ENCODE results near the gene DCBLD1. TPM values are rescaled to one million over a fixed set of nuclear protein-coding genes. Genes with fewer than 3 reads are reported as not detected.

DCBLD1 gene
- total and polyA plus RNA-seq, 7 donors = 2.0 to 9.0 (median 4.0) TPM

GRCh38 chr6:117585647-117586046, 103.2 kb downstream of the DCBLD1 start:
- DNase-seq = no peak
- Histone ChIP-seq H3K4me3 (no peak overlapping the region), H3K27ac (no peak overlapping the region), H3K36me3 (ENCODE audit: insufficient read depth in 1 of 2, low read depth in 1 of 2) (peaks cover 3 to 12% of the 10 kb centered on the region in 2 donors), H3K4me1 (no peaks in the 10 kb centered on the region), H3K27me3 (ENCODE audit: insufficient read depth in 3 of 3, low read length in 2 of 3) (no peaks in the 10 kb centered on the region), H3K9me3 (no peaks in the 10 kb centered on the region)
- intact Hi-C loops (cut with DNase I) = no loop called here
- no peak for ATAC-seq
- no peak for TF ChIP-seq CTCF (IDR thresholded peaks at IDR 0.05)

GRCh38 chr6:117590447-117590846, 108.0 kb downstream of the DCBLD1 start:
- H3K4me3 ChIP-seq = no peak overlapping the region
- intact Hi-C loops (cut with DNase I) = no loop called here
- peaks cover 3 to 12% of the 10 kb centered on the region in 2 donors for H3K36me3 ChIP-seq (ENCODE audit: insufficient read depth in 1 of 2, low read depth in 1 of 2)
- no peak for TF ChIP-seq CTCF (IDR thresholded peaks at IDR 0.05)
- no peaks in the 10 kb centered on the region for H3K27me3 ChIP-seq (ENCODE audit: insufficient read depth in 3 of 3, low read length in 2 of 3)
- no peak overlapping the region for H3K27ac ChIP-seq
- ATAC-seq (no peak), DNase-seq (no peak)
- H3K9me3 ChIP-seq = no peaks in the 10 kb centered on the region
- WGBS, 3 donors = 81 to 95% (median 94%) methylated on average over 5 of the region's 5 CpGs
- H3K4me1 ChIP-seq = no peaks in the 10 kb centered on the region

- Histone ChIP-seq H3K4me1 (no peaks in the 10 kb centered on the region), H3K4me3 (no peak overlapping the region), H3K9me3 (no peaks in the 10 kb centered on the region), H3K36me3 (ENCODE audit: insufficient read depth in 1 of 2, low read depth in 1 of 2) (peaks cover 3 to 12% of the 10 kb centered on the region in 2 donors), H3K27me3 (ENCODE audit: insufficient read depth in 3 of 3, low read length in 2 of 3) (no peaks in the 10 kb centered on the region), H3K27ac (no peak overlapping the region)
- no peak for DNase-seq
- no peak for ATAC-seq
- TF ChIP-seq CTCF (IDR thresholded peaks at IDR 0.05) = no peak
- WGBS, 3 donors = 89 to 95% (median 93%) methylated on average over 3 of the region's 3 CpGs
- intact Hi-C loops (cut with DNase I) = no loop called here
These were observed 108.9 kb downstream of the DCBLD1 start for GRCh38 chr6:117591405-117591804.

GRCh38 chr6:117592983-117593759, 110.7 kb downstream of the DCBLD1 start:
- intact Hi-C loops (cut with DNase I) = no loop called here
- Histone ChIP-seq H3K4me1 (no peaks in the 10 kb centered on the region), H3K36me3 (ENCODE audit: insufficient read depth in 1 of 2, low read depth in 1 of 2) (peaks cover 3 to 18% of the 10 kb centered on the region in 2 donors), H3K27ac (no peak overlapping the region), H3K9me3 (no peaks in the 10 kb centered on the region), H3K27me3 (ENCODE audit: insufficient read depth in 3 of 3, low read length in 2 of 3) (no peaks in the 10 kb centered on the region), H3K4me3 (no peak overlapping the region)
- TF ChIP-seq CTCF (IDR thresholded peaks at IDR 0.05) = no peak
- no peak for ATAC-seq
- WGBS, 3 donors = 75 to 78% (median 78%) methylated on average over 3 of the region's 3 CpGs
- DNase-seq = no peak

All from psoas muscle (tissue), 8 donors.